Activated CD8-positive, alpha-beta memory T cell treated with anti-CD3 and anti-CD28 coated beads, Interleukin-2, amount 50 U/mL, for 4 hours (primary cell): ENCODE measurements around the gene TNFRSF4.
A peak's percentile ranks its signal among the peaks of the same experiment; 100 is the strongest.

Experiments
- DNase-seq: peaks from one replicate; pipeline ENCODE4 v3.0.0-alpha.2; 2020

The TNFRSF4 gene

GRCh38 chr1:1232208-1232795 lies 18.3 kb upstream of the TNFRSF4 start, which contains the start of gene B3GALT6:
Gene B3GALT6 (plus strand): TSS chr1:1232237. CDS start chr1:1232279, 42 bp downstream.
- no peak for DNase-seq

DNA sequence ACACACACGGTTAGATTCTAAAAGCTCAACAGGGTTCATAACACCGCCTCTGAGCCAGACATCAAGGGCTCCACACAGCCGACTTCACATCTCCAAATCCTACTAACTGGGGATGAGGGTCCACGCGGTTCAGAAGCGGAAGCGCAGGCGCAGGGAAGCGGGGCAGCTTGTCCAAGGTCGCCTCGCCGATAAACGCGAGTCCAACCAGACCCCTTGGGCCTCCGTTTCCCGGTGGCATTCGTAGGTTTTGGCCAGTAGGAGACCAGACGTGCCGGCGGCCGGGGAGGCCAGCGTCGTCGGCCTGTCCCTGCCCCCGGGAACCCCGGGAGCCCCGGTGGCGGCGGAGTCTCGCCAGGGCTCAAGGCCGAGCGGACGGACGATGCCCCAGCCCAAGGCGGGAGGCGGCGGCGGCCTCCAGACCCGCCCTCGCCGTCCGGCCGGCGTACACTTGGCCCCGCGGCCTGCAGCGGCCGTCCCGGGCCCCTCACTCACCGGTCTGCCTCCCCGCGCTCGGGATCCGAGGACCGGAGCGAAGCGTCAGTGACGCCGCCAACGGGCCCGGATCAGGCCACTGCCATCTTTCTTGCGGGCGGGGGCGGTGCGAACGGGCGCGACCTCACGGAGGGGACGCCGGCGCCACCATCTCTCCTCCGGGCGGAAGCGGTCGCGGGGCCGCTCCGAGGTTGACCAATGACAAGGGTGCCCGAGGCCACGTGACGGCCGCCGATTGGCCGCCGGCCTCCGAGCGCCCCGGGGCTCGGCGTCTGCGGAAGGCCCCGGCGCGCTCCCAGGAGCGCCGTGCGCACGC lies 17.7 kb upstream of the TNFRSF4 start, which contains the start of gene SDF4:
Gene SDF4 (minus strand): TSS at position 602 of the 808 bp plus-strand sequence. CDS start 3,229 bp downstream, outside the sequence.
- peak; percentile 96 for DNase-seq

- no peak for DNase-seq
Measured at GRCh38 chr1:1230656-1231399, 16.9 kb upstream of the TNFRSF4 start.

DNA sequence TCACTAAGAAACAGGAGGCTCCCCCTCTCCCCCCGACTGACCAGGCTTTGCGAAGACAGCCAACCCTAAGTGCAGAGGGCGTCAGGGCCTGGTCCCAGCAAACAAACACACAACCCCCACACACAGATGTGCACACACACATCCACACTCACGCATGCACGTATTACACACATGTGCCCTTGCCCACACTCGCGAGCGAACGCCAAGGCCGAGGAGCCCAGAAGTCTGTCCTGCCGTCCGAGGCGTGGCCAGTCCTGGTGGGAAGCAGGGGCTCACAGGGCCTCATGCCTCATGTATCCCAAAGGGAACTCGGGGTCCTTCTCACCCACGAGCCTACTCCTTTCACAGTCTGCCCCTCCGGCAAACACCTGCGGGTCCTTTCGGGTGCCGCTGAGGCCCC lies 15.8 kb upstream of the TNFRSF4 start:
- DNase-seq, result no peak

DNA sequence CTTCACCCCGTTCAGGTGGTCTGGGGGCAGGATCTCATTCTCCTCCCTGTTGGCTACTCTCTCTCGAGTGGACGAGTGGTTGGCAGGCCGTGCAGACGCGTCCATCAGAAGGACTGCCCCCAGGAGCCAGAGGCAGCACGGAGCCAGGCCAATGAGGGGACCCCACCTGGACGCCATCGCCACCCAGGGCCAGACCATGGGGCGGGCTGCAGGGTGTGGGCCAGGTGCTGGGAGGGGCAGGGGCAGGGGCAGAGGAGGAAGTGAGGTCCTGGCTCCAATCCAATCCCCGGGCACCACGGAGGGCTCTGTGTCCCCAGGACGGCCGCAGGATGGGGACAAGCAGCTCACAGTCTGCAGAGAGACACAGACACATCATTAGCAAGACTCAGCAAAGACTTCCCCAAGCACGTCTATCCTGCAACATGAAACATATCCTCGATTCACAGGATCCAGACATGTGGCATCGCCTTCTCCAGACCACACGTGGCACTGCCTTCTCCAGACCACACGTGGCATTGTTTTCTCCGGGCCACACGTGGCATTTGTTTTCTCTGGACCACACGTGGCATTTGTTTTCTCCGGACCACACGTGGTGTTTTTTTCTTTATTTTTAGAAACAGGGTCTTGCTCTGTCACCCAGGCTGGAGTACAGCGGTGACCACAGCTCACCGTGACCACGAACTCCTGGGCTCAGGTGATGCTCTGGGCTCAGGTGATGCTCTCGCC lies 14.8 kb upstream of the TNFRSF4 start:
- DNase-seq, result no peak

- DNase-seq, result no peak
Measured at GRCh38 chr1:1228187-1228586, 14.2 kb upstream of the TNFRSF4 start.

DNA sequence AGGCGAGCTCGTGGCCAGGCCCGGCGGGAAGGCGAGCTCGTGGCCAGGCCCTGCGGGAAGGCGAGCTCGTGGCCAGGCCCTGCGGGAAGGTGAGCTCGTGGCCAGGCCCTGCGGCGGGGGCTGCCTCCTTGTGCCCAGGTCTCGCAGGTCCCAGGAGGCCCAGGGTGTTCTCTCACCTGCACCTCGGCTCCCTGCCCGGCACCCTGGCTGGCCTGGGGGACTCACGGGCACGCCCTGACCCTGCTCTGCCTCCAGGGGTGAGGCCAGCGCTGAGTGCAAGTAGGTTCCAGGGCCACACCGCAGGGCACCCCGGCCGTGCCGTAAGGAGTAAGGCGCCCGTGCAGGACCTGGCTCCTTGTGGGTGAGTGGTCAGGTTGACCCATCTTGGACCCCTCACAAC lies 13.4 kb upstream of the TNFRSF4 start:
- no peak for DNase-seq

DNA sequence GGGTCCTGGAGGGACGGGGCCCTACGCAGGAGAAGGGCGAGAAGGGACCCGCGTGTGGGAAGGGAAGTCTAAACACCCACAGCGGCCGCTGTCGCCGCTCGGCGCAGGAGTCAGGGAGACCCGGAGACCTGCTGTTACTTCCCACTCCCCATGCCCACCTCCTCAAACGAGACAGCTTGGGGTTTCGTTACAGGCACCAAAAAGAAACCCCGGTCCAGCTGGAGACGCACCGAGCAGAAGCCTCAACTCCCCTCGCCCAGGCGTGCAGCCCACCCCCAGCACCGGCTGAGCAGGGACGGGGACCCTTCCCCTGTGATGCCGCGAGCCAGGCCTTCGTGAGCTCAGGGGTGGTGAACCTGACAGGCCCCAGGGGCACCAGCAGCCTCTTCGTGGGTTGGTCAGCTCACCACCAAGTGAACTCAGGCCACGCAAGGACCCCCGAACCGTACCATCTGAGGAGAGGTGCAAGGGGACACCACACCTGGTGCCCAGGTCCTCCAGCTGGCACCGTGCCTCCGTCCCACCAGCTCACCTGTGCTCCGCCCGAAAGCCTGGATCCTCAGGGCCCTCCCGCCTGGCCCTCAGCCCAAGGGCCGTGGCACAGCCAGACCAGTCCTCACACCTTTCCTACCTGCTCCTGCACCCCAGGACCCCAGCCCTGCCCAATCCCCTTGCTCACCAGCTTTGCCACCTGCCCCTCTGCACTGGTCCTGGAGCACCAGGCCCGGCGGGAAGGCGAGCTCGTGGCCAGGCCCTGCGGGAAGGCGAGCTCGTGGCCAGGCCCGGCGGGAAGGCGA lies 12.8 kb upstream of the TNFRSF4 start:
- DNase-seq, result no peak

GRCh38 chr1:1225913-1226312 lies 12.0 kb upstream of the TNFRSF4 start:
- no peak for DNase-seq

DNA sequence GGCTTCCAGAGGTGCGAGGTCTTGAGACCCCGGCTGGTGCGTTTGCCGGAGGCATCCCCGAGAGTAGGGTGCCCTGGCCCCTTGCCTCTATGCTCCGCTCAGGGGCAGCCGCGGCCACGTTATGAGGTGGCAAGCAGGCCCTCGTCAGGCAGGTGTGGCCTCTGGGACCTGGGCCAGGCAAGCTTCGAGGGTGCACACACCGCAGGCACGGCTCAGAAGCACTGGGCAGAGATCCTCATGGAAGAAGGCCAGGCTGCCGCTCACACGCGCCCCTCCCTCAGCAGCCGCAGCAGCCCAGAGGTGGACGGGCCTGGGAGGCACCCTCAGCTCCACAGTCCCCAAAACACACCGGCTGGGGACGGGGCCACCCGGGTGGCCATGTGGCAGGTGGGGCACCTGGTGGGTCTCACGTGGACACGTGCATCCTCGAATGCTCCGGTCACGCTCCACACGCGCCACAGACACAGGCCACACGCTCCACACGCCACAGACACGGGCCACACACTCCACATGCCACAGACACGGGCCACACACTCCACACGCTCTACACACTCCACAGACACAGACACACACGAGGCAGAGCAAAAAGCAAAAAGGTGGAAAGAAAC lies 11.4 kb upstream of the TNFRSF4 start:
- DNase-seq, result no peak

- no peak for DNase-seq
Measured at GRCh38 chr1:1223891-1224290, 9.9 kb upstream of the TNFRSF4 start.

- DNase-seq, result no peak
Measured at GRCh38 chr1:1223321-1223720, 9.4 kb upstream of the TNFRSF4 start.

GRCh38 chr1:1222575-1223225 lies 8.7 kb upstream of the TNFRSF4 start:
- no peak for DNase-seq

GRCh38 chr1:1221887-1222574 lies 8.1 kb upstream of the TNFRSF4 start:
- DNase-seq, result no peak

- DNase-seq, result no peak
Measured at GRCh38 chr1:1220197-1220596, 6.2 kb upstream of the TNFRSF4 start.

- no peak for DNase-seq
Measured at GRCh38 chr1:1219341-1219740, 5.4 kb upstream of the TNFRSF4 start.

GRCh38 chr1:1218524-1219200 lies 4.7 kb upstream of the TNFRSF4 start:
- DNase-seq, result no peak

- no peak for DNase-seq
Measured at GRCh38 chr1:1217621-1218523, 3.9 kb upstream of the TNFRSF4 start.
